ENCODE measurements around the gene SH3BP4.

GRCh38 chr2:234958311-234958710, 6.5 kb downstream of the SH3BP4 start:
- no peak for TF ChIP-seq CTCF (optimal IDR thresholded peaks at IDR 0.05 in 1 of 3, IDR thresholded peaks at IDR 0.05 in 1 of 3, conservative IDR thresholded peaks at IDR 0.05 in 1 of 3; ENCODE audit: extremely low read depth in 1 of 3, insufficient read depth in 2 of 3, low read length in 3 of 3)
- TF ChIP-seq EZH2 (IDR thresholded peaks at IDR 0.05; ENCODE audit: low read length) = no peak
